GM12878 (cell line): Measurements from ENCODE around the gene IFITM1. TPM values are rescaled to one million over a fixed set of nuclear protein-coding genes. Genes with fewer than 3 reads are reported as not detected.

ENCODE experiments used
- CBX5 ChIP-seq: sonication (generic); IDR thresholded peaks from 2 replicates; pipeline ENCODE4 v1.6.1; 2016; ENCODE audit warnings: low read depth, moderate library complexity, mild to moderate bottlenecking, inconsistent platforms
- CEBPZ ChIP-seq: fragments of 150-350 bp; IDR thresholded peaks from 2 replicates; pipeline ENCODE4 v1.6.1; 2016; ENCODE audit warnings: low read depth, low read length
- FOXK2 ChIP-seq: fragments of 450-650 bp; IDR thresholded peaks from 2 replicates; pipeline ENCODE4 v1.6.1; 2017; ENCODE audit warnings: mild to moderate bottlenecking, moderate library complexity
- HDAC6 ChIP-seq: fragments of 200-600 bp; sonication (generic); IDR thresholded peaks from one replicate; pipeline ENCODE4 v1.8.0; 2017; ENCODE audit warnings: antibody characterized with exemption; ENCODE audit not compliant: unreplicated experiment
- JUNB ChIP-seq: IDR thresholded peaks from 2 replicates; pipeline ENCODE4 v1.6.1; 2016; ENCODE audit warnings: antibody characterized with exemption, mild to moderate bottlenecking
- JUND ChIP-seq: IDR thresholded peaks from 2 replicates; pipeline ENCODE4 v1.6.1; 2012; ENCODE audit warnings: low read depth, mild to moderate bottlenecking, low read length, improper control_type of control experiment, moderate library complexity
- MXI1 ChIP-seq: fragments of 150-350 bp; IDR thresholded peaks from 2 replicates; pipeline ENCODE4 v1.6.1; 2011; ENCODE audit warnings: low read depth, mild to moderate bottlenecking, inconsistent platforms, low read length, improper control_type of control experiment
- NFYB ChIP-seq: IDR thresholded peaks from 2 replicates; pipeline ENCODE4 v1.6.1; 2011; ENCODE audit warnings: low read depth, mild to moderate bottlenecking, low read length, improper control_type of control experiment, moderate library complexity; ENCODE audit not compliant: insufficient read depth
- NR2C2 ChIP-seq: IDR thresholded peaks from 2 replicates; pipeline ENCODE4 v1.6.1; 2011; ENCODE audit warnings: borderline replicate concordance, low read depth; ENCODE audit not compliant: control insufficient read depth, insufficient read length
- PAX8 ChIP-seq: fragments of 450-650 bp; IDR thresholded peaks from 2 replicates; pipeline ENCODE4 v1.6.1; 2017; ENCODE audit warnings: mild to moderate bottlenecking, moderate library complexity
- SIN3A ChIP-seq: IDR thresholded peaks from 2 replicates; pipeline ENCODE4 v1.6.1; 2012; ENCODE audit warnings: low read depth, low read length, improper control_type of control experiment
- SMAD5 ChIP-seq: IDR thresholded peaks from 2 replicates; pipeline ENCODE4 v1.6.1; 2016; ENCODE audit warnings: antibody characterized with exemption, low read depth
- SUZ12 ChIP-seq: fragments of 200-600 bp; sonication (generic); IDR thresholded peaks from one replicate; pipeline ENCODE4 v1.6.1; 2018; ENCODE audit warnings: antibody characterized with exemption, mild to moderate bottlenecking; ENCODE audit not compliant: unreplicated experiment
- TCF12 ChIP-seq: IDR thresholded peaks from 2 replicates; pipeline ENCODE4 v1.6.1; 2011; ENCODE audit warnings: low read depth, mild to moderate bottlenecking, low read length
- TCF3 ChIP-seq: IDR thresholded peaks from 2 replicates; pipeline ENCODE4 v1.6.1; 2012; ENCODE audit warnings: low read depth, mild to moderate bottlenecking, low read length, borderline replicate concordance; ENCODE audit not compliant: insufficient read depth
- USF2 ChIP-seq: IDR thresholded peaks from 2 replicates; pipeline ENCODE4 v1.6.1; 2011; ENCODE audit warnings: low read depth, low read length, improper control_type of control experiment, borderline replicate concordance
- ZBED1 ChIP-seq: IDR thresholded peaks from 2 replicates; pipeline ENCODE4 v1.6.1; 2016; ENCODE audit warnings: borderline replicate concordance
- polyA plus RNA-seq, 11 experiments: library from polyadenylated mRNA; depleted of rRNA in 4 of 11; unstranded in 6 of 11; stranded (reverse) in 5 of 11; fragments of >200 nt; fragmentation: Nextera tagmentation in 4 of 11; fragmentation: Illumina TruSeq in 1 of 11; extraction: Ambion mirVana in 4 of 11; extraction: Trizol in 1 of 11; gene quantifications; 1 replicate in 1 of 11; 2 replicates in 10 of 11; pipeline versions ENCODE4 v1.2.1 to v1.2.3, GENCODE V29; 2011 to 2016; ENCODE audit warnings: inconsistent platforms in 2 of 11, missing spikeins in 2 of 11, low read depth in 1 of 11
- total RNA-seq, 4 experiments: library from RNA; depleted of rRNA in 3 of 4; stranded (reverse); fragments of >200 nt in 3 of 4; fragmentation: Illumina TruSeq in 1 of 4; extraction: Trizol in 1 of 4; gene quantifications; 2 replicates each; pipeline versions ENCODE4 v1.2.1 to v1.2.3, GENCODE V29; 2013 to 2021
- TF ChIP-seq, protein P1 (sequence below): fragments of 450-650 bp; IDR thresholded peaks from 2 replicates; pipeline ENCODE4 v1.6.1; 2017; ENCODE audit warnings: borderline replicate concordance
- TF ChIP-seq, protein P2 (sequence below): IDR thresholded peaks from 2 replicates; pipeline ENCODE4 v1.6.1; 2012; ENCODE audit warnings: improper control_type of control experiment, low read depth, low read length; ENCODE audit not compliant: insufficient replicate concordance

The IFITM1 gene
- total and polyA plus RNA-seq, 10 of the 15 experiments (the other 5 are each of a cell fraction or from before 2014, with no cell fraction given), result 396 to 2,788 (median 607) TPM

GRCh38 chr11:326842-327580, 13.2 kb downstream of the IFITM1 start (continued):
- TF ChIP-seq TCF3 (0 out of 2 replicates have a peak, but pooled peaks have one; percentile 38), JUND (peak; percentile 78), ZBED1 (peak; percentile 74; the same call in 1 of the 2 replicates), JUNB (peak; percentile 54), MXI1 (no peak; the same call in 1 of the 2 replicates), SIN3A (no peak), CEBPZ (no peak), TCF12 (no peak), NR2C2 (no peak), NFYB (0 out of 2 replicates have a peak, but pooled peaks have one; percentile 37), FOXK2 (no peak), HDAC6 (no peak), SMAD5 (0 out of 2 replicates have a peak, but pooled peaks have one; percentile 41), SUZ12 (no peak), PAX8 (no peak), CBX5 (no peak), USF2 (peak; percentile 91)
- TF ChIP-seq, protein P1, sequence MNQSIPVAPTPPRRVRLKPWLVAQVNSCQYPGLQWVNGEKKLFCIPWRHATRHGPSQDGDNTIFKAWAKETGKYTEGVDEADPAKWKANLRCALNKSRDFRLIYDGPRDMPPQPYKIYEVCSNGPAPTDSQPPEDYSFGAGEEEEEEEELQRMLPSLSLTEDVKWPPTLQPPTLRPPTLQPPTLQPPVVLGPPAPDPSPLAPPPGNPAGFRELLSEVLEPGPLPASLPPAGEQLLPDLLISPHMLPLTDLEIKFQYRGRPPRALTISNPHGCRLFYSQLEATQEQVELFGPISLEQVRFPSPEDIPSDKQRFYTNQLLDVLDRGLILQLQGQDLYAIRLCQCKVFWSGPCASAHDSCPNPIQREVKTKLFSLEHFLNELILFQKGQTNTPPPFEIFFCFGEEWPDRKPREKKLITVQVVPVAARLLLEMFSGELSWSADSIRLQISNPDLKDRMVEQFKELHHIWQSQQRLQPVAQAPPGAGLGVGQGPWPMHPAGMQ, result no peak
- TF ChIP-seq, protein P2, sequence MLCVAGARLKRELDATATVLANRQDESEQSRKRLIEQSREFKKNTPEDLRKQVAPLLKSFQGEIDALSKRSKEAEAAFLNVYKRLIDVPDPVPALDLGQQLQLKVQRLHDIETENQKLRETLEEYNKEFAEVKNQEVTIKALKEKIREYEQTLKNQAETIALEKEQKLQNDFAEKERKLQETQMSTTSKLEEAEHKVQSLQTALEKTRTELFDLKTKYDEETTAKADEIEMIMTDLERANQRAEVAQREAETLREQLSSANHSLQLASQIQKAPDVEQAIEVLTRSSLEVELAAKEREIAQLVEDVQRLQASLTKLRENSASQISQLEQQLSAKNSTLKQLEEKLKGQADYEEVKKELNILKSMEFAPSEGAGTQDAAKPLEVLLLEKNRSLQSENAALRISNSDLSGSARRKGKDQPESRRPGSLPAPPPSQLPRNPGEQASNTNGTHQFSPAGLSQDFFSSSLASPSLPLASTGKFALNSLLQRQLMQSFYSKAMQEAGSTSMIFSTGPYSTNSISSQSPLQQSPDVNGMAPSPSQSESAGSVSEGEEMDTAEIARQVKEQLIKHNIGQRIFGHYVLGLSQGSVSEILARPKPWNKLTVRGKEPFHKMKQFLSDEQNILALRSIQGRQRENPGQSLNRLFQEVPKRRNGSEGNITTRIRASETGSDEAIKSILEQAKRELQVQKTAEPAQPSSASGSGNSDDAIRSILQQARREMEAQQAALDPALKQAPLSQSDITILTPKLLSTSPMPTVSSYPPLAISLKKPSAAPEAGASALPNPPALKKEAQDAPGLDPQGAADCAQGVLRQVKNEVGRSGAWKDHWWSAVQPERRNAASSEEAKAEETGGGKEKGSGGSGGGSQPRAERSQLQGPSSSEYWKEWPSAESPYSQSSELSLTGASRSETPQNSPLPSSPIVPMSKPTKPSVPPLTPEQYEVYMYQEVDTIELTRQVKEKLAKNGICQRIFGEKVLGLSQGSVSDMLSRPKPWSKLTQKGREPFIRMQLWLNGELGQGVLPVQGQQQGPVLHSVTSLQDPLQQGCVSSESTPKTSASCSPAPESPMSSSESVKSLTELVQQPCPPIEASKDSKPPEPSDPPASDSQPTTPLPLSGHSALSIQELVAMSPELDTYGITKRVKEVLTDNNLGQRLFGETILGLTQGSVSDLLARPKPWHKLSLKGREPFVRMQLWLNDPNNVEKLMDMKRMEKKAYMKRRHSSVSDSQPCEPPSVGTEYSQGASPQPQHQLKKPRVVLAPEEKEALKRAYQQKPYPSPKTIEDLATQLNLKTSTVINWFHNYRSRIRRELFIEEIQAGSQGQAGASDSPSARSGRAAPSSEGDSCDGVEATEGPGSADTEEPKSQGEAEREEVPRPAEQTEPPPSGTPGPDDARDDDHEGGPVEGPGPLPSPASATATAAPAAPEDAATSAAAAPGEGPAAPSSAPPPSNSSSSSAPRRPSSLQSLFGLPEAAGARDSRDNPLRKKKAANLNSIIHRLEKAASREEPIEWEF, result peak; percentile 38
